ENCODE results near the gene EIF3M.
"Not testable (repeated sequence)": the region's sequence is repeated elsewhere in the genome, so short reads cannot be mapped to it uniquely, and the experiment has no call there.

EIF3M gene

DNA sequence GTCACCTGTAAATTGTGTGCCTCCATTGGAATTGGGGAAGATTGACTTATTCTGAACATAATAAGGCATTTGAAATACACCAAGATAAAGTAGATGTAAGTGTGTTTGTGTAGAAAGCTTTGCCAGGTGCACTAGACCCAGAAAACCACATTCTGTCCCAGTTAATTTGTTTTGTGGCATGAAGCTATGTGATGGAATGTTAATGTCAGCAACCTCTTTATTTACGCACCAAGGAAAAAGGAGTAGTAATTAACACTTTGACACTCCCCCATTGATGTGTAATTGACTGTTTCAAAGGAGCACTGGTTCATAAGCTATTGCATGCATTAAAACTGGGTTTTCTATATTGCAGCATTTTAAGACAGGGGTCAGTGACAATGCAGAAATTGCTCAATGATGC, 14.3 kb downstream of the EIF3M start:
- DNase-seq: no peak

DNA sequence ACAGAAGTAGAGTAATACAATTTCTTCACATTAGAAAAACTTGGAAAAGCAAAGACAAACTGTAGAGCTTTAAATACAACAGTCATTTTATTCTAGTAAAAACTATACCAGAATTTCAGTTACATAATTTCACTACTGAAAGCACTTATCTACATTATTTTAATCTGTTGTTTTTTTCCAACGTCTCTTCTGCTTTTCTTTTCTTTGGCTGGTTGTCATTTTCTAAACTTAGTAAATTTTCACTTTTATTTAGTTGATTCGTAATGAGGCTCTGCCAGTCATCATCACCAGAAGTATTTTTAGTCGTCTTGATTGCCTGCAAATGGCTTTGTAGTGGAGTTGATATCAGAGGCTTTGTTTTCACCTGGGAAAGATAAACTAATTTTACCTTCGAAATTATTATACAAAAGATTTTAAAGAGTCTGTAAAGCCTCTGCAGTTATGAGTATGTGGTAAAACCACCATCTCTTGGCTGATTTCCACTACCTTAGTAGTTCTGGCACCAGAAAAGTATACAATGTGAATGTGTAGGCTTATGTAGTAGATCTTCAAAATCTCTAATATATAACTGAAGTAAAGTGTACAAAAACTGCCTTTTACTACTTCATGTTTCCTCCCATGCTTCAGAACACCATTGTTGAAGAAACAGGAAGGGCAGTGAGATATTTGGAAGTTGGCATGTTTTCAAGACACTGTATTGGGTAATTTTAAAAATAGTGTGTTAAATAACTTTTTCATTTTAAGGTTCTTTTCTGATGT, 19.2 kb downstream of the EIF3M start:
- peak; percentile 25 to 38 for DNase-seq

DNA sequence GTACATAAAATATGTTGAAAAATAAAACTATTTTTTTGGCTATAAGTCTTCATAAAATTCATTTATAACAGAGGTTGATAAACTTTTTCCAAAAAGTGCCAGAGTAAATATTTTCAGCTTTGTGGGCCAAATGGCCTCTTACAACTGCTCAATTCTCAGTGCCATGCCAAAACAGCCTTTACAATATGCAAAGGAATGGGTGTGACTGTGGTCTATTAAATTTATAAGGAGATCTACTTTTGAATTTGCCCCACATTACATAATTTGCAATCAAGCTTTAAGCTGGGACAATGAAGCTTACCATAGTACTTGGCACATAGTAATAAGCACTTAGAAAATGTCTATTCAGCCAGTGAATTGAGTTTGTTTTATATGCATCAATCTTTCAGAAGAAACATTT, 22.6 kb downstream of the EIF3M start:
- DNase-seq: no peak

DNA sequence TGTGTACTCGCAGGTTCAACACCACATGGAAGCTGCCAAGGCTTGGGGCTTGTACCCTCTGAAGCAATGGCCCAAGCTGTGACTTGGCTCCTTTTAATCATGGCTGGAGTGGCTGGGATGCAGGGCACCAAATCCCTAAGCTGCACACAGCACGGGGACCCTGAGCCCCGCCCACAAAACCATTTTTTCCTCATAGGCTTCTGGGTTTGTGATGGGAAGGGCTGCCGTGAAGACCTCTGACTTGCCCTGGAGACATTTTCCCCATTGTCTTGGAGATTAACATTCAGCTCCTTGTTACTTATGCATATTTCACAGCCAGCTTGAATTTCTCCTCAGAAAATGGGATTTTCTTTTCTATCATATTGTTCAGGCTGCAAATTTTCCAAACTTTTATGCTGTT, 25.2 kb downstream of the EIF3M start:
- not testable (repeated sequence) for DNase-seq

DNA sequence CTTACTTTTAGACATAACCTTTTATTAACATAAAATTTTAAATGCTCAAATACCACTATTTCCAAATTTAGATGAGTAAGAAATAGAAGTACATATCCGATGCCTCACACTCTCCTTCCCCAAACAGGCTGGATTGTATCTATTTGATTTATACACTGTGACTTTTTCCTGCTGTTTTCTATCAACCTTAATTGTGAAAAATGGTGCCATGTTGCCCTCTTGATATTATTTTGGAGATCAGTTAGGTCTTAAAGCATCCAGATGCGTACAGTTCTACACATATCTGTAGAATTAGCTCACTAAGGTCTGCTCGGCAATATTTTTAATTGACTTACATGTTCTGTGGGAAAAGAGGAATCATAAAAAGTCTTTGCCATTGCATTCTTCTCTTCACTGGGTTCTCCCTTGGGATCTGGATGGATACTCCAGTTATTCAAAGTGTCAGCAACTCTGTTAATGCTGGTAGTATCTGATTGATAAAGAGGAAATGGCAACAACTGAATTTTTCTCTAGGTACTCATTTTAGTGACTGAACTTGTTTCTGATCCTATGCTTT, 27.2 kb downstream of the EIF3M start:
- DNase-seq: no peak

DNA sequence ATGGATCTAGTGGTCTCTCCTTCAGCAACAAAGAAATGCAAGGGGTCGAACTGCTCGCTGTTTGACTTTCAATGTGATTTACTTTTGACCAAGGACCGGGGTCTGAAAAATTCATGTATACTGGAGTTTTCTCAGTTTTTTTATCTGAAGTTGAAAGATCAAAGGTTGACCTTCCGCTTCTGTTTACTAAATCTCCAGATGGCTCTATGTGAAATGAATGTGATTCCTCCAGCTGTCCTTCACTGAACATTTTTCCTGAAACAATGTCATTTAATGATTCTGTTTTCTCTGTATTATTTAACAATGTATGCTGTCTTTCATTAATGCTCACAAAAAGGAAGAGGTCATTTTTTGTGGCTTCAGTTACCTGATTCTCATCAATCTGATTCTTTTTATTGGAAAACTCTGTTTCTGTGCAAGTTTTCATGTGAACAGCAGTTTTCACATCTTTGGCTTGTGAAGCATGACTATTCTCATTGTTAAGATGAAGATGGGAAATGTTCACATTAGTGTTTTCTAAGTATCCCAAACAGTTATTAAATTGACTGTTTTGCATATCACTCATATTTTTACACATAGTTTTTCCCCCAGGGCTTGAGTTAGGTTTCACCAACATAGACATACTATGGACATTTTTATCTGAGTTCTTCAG, 30.0 kb downstream of the EIF3M start:
- DNase-seq: no peak

DNA sequence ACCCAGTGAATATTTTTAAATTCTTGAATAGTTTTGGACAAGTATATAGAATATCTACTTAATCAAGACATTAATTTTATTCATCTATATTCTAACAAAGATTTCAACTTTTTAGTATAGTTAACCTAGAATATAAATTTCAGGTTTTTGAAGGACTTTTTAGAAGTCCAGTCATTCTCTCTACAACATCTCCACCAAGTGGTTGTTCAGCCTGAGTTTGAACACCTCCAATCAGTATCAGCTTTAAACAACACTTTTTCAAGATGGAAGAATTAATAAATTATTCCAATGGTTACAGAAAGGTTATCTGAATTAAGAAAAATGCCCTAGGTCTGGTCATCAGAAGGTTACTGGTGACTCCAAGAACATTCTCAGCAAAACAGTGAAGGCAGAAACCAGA, 31.8 kb downstream of the EIF3M start:
- DNase-seq: peak; percentile 29 to 38

DNA sequence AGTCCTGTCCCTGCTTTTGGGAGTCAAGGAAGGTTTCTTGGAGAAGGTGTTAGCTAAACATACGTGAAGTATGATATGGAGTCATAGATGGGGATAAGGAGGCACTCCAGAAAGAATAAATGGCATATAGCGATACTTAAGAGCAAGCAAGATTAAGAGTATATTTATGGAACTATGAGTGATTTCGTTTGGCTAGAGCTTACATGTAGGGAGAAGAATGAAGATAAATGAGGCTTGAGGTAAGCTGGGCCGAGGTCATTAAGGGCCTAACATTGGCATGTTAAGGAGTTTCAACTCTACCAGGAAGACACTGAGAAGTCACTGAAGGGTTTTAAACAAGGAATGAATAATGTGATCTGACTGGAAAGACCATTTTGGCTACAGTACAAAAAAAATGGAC, 33.3 kb downstream of the EIF3M start:
- DNase-seq: no peak

DNA sequence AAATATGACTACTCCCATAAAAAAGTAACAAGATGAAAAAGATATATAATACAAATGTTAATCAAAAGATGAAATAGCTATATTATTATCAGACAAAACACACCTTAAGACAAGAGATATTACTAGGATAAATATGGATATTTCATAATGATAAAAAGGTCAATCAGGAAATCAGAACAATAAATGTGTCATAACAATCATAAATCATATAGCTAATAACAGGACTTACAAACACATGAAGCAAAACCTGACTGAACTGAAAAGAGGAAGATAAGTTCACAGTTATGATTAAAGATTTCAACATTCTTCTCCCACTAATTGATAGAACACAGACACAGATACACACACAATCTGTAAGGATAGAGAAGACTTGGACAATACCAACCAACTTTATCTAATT, 47.2 kb downstream of the EIF3M start:
- peak; percentile 18 to 40 for DNase-seq

DNA sequence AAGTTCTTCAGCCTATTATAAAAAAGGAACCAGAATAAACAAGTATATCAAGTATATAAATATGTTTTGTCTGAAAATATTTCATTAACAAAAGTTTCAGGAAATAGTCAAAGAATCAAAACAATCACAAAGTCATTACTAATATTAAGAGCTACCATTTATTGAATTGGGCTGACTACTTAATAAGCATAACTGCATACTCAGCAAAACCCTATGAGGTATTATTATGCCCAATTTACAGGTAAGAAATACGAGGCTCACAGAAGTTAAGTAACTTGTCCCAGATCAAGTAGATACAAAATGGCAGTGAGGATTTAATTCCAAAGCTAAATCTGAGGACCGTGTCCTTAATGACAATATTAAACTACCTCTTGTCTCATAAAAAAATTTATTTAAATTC, 52.2 kb downstream of the EIF3M start:
- DNase-seq: no peak

DNA sequence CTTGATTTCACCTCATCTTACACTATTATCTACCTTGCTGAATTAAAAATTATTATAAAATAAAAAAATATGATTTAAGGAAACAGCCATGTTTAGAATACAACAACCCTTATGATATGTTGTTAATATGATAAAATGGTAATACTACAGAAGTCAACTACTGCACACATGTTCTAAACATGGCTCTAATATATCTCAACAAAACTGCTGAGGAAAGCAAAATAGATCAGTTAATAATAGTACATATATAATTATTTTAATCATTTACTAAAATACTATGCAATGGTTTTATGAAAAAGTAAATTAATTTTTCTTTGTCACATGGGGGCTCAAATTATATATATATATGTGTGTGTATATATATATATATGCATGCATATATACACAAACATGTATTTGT, 57.7 kb downstream of the EIF3M start:
- DNase-seq: no peak

DNA sequence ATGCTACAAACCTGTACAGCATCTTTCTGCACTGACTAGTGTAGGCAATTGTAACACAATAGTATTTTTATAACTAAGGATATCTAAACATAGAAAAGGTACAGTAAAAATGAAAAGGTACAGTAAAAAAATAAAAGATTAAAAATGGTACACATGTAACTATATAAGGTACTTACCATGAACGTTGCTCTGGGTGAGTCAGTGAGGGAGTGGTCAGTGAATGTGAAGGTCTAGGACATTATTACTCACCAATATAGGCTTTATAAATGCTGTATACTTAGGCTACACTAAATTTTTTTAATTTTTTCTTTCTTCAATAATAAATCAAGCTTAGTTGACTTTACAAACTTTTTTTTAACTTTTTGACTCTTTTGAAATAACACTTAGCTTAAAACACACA, 59.9 kb downstream of the EIF3M start:
- DNase-seq: no peak
